H9 (cell line): Measurements from ENCODE around the gene USP49. TPM values are rescaled to one million over a fixed set of nuclear protein-coding genes. Genes with fewer than 3 reads are reported as not detected.

ENCODE experiments used
- DNase-seq: peaks from one replicate; pipeline ENCODE4 v3.0.0-alpha.2; 2017
- H2AFZ ChIP-seq: one replicate; pipeline ENCODE4 v1.6.1; 2013; ENCODE audit warnings: mild to moderate bottlenecking, low read length, control low read depth, moderate library complexity
- H2AK5ac ChIP-seq: 2 replicates; pipeline ENCODE4 v1.6.1; 2013; ENCODE audit warnings: low read length, control low read depth, mixed read lengths; ENCODE audit not compliant: insufficient read length
- H2BK120ac ChIP-seq: one replicate; pipeline ENCODE4 v1.6.1; 2013; ENCODE audit warnings: low read depth, mild to moderate bottlenecking, low read length, control low read depth, inconsistent platforms; ENCODE audit not compliant: poor library complexity, severe bottlenecking
- H2BK12ac ChIP-seq: 2 replicates; pipeline ENCODE4 v1.6.1; 2013; ENCODE audit warnings: low read length, control low read depth, mixed read lengths, low read depth; ENCODE audit not compliant: insufficient read length
- H2BK15ac ChIP-seq: 2 replicates; pipeline ENCODE4 v1.6.1; 2013; ENCODE audit warnings: low read depth, low read length, control low read depth
- H2BK20ac ChIP-seq: one replicate; pipeline ENCODE4 v1.6.1; 2013; ENCODE audit warnings: low read depth, mild to moderate bottlenecking, low read length, control low read depth, inconsistent platforms; ENCODE audit not compliant: poor library complexity, severe bottlenecking
- H2BK5ac ChIP-seq: 2 replicates; pipeline ENCODE4 v1.6.1; 2013; ENCODE audit warnings: low read length, control low read depth, mixed read lengths; ENCODE audit not compliant: insufficient read length
- H3K14ac ChIP-seq: 2 replicates; pipeline ENCODE4 v1.6.1; 2013; ENCODE audit warnings: low read length, control low read depth; ENCODE audit not compliant: insufficient read depth
- H3K18ac ChIP-seq: 2 replicates; pipeline ENCODE4 v1.6.1; 2013; ENCODE audit warnings: low read depth, mild to moderate bottlenecking, mixed read lengths, low read length, control low read depth; ENCODE audit not compliant: insufficient read length
- H3K23ac ChIP-seq: 2 replicates; pipeline ENCODE4 v1.6.1; 2013; ENCODE audit warnings: low read length, control low read depth, mixed read lengths, low read depth; ENCODE audit not compliant: insufficient read length
- H3K23me2 ChIP-seq: 2 replicates; pipeline ENCODE4 v1.6.1; 2013; ENCODE audit warnings: low read depth, mild to moderate bottlenecking, mixed read lengths, low read length, control low read depth; ENCODE audit not compliant: insufficient read length, poor library complexity, severe bottlenecking
- H3K27ac ChIP-seq: 2 replicates; pipeline ENCODE4 v1.5.1; 2013; ENCODE audit warnings: low read length, control low read depth, mixed read lengths, low read depth; ENCODE audit not compliant: insufficient read length
- H3K27me3 ChIP-seq: 2 replicates; pipeline ENCODE4 v1.6.1; 2013; ENCODE audit warnings: low read length, control low read depth, inconsistent platforms; ENCODE audit not compliant: insufficient read depth
- H3K4ac ChIP-seq: 2 replicates; pipeline ENCODE4 v1.6.1; 2013; ENCODE audit warnings: low read depth, mild to moderate bottlenecking, control low read depth, inconsistent platforms, low read length, moderate library complexity
- H3K4me1 ChIP-seq: 2 replicates; pipeline ENCODE4 v1.6.1; 2013; ENCODE audit warnings: low read length, control low read depth, inconsistent platforms; ENCODE audit not compliant: insufficient read depth
- H3K4me2 ChIP-seq: 2 replicates; pipeline ENCODE4 v1.6.1; 2013; ENCODE audit warnings: low read length, control low read depth, mixed read lengths; ENCODE audit not compliant: insufficient read length, insufficient read depth
- H3K56ac ChIP-seq: 2 replicates; pipeline ENCODE4 v1.6.1; 2013; ENCODE audit warnings: low read depth, mild to moderate bottlenecking, mixed read lengths, low read length, control low read depth; ENCODE audit not compliant: insufficient read length
- H3K79me1 ChIP-seq: 2 replicates; pipeline ENCODE4 v1.6.1; 2013; ENCODE audit warnings: low read depth, mild to moderate bottlenecking, moderate library complexity, low read length, control low read depth, inconsistent platforms; ENCODE audit not compliant: insufficient read depth, poor library complexity, severe bottlenecking
- H3K79me2 ChIP-seq: 2 replicates; pipeline ENCODE4 v1.6.1; 2013; ENCODE audit warnings: low read length, control low read depth, inconsistent platforms; ENCODE audit not compliant: insufficient read depth
- H3K9ac ChIP-seq: 2 replicates; pipeline ENCODE4 v1.6.1; 2013; ENCODE audit warnings: low read length, control low read depth, mixed read lengths; ENCODE audit not compliant: insufficient read length; ENCODE audit errors: extremely low read depth
- H3K9me3 ChIP-seq: one replicate; pipeline ENCODE4 v1.6.1; 2013; ENCODE audit warnings: low read depth, low read length, inconsistent platforms; ENCODE audit not compliant: control insufficient read depth
- H3T11ph ChIP-seq: one replicate; pipeline ENCODE4 v1.6.1; 2013; ENCODE audit warnings: mild to moderate bottlenecking, low read length, control low read depth, inconsistent platforms
- H4K20me1 ChIP-seq: one replicate; pipeline ENCODE4 v1.6.1; 2013; ENCODE audit not compliant: control insufficient read depth, insufficient read length, insufficient read depth
- H4K5ac ChIP-seq: 2 replicates; pipeline ENCODE4 v1.6.1; 2013; ENCODE audit warnings: low read depth, mild to moderate bottlenecking, mixed read lengths, low read length, control low read depth; ENCODE audit not compliant: insufficient read length
- H4K8ac ChIP-seq: replicated peaks from 2 replicates; pipeline ENCODE4 v1.6.1; 2013; ENCODE audit warnings: low read length, control low read depth, mixed read lengths, low read depth; ENCODE audit not compliant: insufficient read length
- H4K91ac ChIP-seq: 2 replicates; pipeline ENCODE4 v1.6.1; 2013; ENCODE audit warnings: low read depth, mild to moderate bottlenecking, moderate library complexity, mixed read lengths, low read length, control low read depth; ENCODE audit not compliant: insufficient read length
- H3K27ac Mint-ChIP-seq, 3 experiments: 2 replicates in 2 of 3; 3 replicates in 1 of 3; pipeline ENCODE4 v1.8.0; 2020 to 2021; ENCODE audit warnings: mixed read lengths in 3 of 3, mild to moderate bottlenecking in 1 of 3, moderate library complexity in 1 of 3
- H3K27me3 Mint-ChIP-seq: 2 replicates; pipeline ENCODE4 v1.8.0; 2021; ENCODE audit warnings: low read depth, mild to moderate bottlenecking, moderate library complexity, mixed read lengths
- H3K36me3 Mint-ChIP-seq, 3 experiments: 2 replicates in 2 of 3; 3 replicates in 1 of 3; pipeline ENCODE4 v1.8.0; 2020 to 2021; ENCODE audit warnings: low read depth in 3 of 3, mixed read lengths in 3 of 3; ENCODE audit not compliant: insufficient read depth in 1 of 3
- H3K4me1 Mint-ChIP-seq, 2 experiments: 2 replicates each; pipeline ENCODE4 v1.8.0; 2020; ENCODE audit warnings: mixed read lengths in 2 of 2
- H3K4me3 Mint-ChIP-seq, 2 experiments: 2 replicates in 1 of 2; 3 replicates in 1 of 2; pipeline ENCODE4 v1.8.0; 2020 to 2021; ENCODE audit warnings: mild to moderate bottlenecking in 2 of 2, mixed read lengths in 2 of 2, moderate library complexity in 1 of 2
- H3K9me3 Mint-ChIP-seq, 2 experiments: 2 replicates in 1 of 2; 3 replicates in 1 of 2; pipeline ENCODE4 v1.8.0; 2020; ENCODE audit warnings: mild to moderate bottlenecking in 2 of 2, mixed read lengths in 2 of 2, moderate library complexity in 1 of 2
- CTCF ChIP-seq: fragments of 200-600 bp; sonication (generic); conservative IDR thresholded peaks from 3 replicates; pipeline ENCODE4 v1.8.0; 2021; ENCODE audit warnings: antibody characterized with exemption, mild to moderate bottlenecking
- WGBS: extraction: QIAGEN DNeasy Blood & Tissue Kit; methylation state at CpG from one replicate; pipeline ENCODE4 v1.1.7; 2013; ENCODE audit warnings: missing lambda C conversion rate, low lambda C conversion rate, mixed read lengths; ENCODE audit not compliant: insufficient read length; ENCODE audit errors: extremely low coverage; 5-methylcytosine and 5-hydroxymethylcytosine counted together
- total RNA-seq: library from RNA; stranded (reverse); gene quantifications from 2 replicates; pipeline ENCODE4 v1.2.1, GENCODE V29; 2021

Gene USP49
- total RNA-seq, 1 experiment from 2014 or later = 19.0 TPM

- Histone ChIP-seq H3K9ac (no peak overlapping the region), H3K23me2 (no peaks in the 10 kb centered on the region), H3K4me2 (no peak overlapping the region), H4K5ac (no peak overlapping the region), H3T11ph (no peak overlapping the region), H2BK20ac (no peak overlapping the region), H2BK5ac (no peak overlapping the region), H2AK5ac (no peak overlapping the region), H3K4ac (no peak overlapping the region), H2BK120ac (no peak overlapping the region), H3K27me3 (no peaks in the 10 kb centered on the region), H3K4me1 (no peaks in the 10 kb centered on the region), H2BK12ac (no peak overlapping the region), H2AFZ (no peak overlapping the region), H3K18ac (no peak overlapping the region), H4K20me1 (no peaks in the 10 kb centered on the region), H2BK15ac (no peak overlapping the region), H3K56ac (no peak overlapping the region), H3K79me2 (no peaks in the 10 kb centered on the region), H4K91ac (no peak overlapping the region), H4K8ac (no peak overlapping the region), H3K9me3 (no peaks in the 10 kb centered on the region), H3K14ac (no peak overlapping the region), H3K79me1 (no peaks in the 10 kb centered on the region), H3K23ac (no peak overlapping the region), H3K27ac (no peak overlapping the region)
- no CpG with 5 or more reads among the region's 5 CpGs for WGBS
- Mint-ChIP-seq H3K27me3 (no peaks in the 10 kb centered on the region; the same call in 1 of the 2 replicates), H3K9me3 (no peaks in the 10 kb centered on the region), H3K4me3 (no peak overlapping the region), H3K36me3 (no peaks in the 10 kb centered on the region; a peak in 2 of 7 replicates), H3K27ac (no peak overlapping the region), H3K4me1 (no peaks in the 10 kb centered on the region)
- DNase-seq = no peak
- no peak for TF ChIP-seq CTCF
Measured at GRCh38 chr6:41836022-41836659, 59.0 kb downstream of the USP49 start.
